ENCODE data around the gene TP53INP2.

Gene TP53INP2

DNA sequence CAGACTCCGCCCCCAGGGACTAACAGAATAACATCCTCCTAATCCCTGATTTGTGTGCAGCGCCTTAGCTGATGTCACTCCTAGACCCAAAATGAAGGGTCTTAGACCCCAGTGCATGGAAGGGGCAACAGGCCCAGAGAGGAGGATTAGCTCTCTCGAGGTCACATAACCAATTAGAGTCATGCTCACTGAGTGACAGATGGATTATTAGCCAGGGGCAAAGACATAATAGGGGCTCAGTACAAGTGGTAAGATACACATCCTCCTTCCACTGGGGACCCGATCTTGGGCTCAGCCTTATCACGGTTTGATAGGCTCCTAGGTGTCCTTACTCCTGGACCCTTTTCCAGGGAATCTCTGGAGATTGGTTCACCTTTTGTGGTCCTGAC lies 858 bp downstream of the TP53INP2 start:
- TF ChIP-seq, protein P1, sequence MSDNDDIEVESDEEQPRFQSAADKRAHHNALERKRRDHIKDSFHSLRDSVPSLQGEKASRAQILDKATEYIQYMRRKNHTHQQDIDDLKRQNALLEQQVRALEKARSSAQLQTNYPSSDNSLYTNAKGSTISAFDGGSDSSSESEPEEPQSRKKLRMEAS (IDR thresholded peaks at IDR 0.05; ENCODE audit: low read depth, low read length): no peak
- TF ChIP-seq POLR2A (IDR thresholded peaks at IDR 0.05; ENCODE audit: extremely low read depth, insufficient read length) (no peak), MYC (IDR thresholded peaks at IDR 0.05; ENCODE audit: low read depth, low read length) (no peak)
- TF ChIP-seq, protein P2, sequence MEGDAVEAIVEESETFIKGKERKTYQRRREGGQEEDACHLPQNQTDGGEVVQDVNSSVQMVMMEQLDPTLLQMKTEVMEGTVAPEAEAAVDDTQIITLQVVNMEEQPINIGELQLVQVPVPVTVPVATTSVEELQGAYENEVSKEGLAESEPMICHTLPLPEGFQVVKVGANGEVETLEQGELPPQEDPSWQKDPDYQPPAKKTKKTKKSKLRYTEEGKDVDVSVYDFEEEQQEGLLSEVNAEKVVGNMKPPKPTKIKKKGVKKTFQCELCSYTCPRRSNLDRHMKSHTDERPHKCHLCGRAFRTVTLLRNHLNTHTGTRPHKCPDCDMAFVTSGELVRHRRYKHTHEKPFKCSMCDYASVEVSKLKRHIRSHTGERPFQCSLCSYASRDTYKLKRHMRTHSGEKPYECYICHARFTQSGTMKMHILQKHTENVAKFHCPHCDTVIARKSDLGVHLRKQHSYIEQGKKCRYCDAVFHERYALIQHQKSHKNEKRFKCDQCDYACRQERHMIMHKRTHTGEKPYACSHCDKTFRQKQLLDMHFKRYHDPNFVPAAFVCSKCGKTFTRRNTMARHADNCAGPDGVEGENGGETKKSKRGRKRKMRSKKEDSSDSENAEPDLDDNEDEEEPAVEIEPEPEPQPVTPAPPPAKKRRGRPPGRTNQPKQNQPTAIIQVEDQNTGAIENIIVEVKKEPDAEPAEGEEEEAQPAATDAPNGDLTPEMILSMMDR (IDR thresholded peaks at IDR 0.05; ENCODE audit: low read depth, low read length): no peak
- DNase-seq (ENCODE audit: low read depth): no peak
- peak overlapping the region; percentile 39 for H3K4me3 ChIP-seq (ENCODE audit: low read depth, low read length)

DNA sequence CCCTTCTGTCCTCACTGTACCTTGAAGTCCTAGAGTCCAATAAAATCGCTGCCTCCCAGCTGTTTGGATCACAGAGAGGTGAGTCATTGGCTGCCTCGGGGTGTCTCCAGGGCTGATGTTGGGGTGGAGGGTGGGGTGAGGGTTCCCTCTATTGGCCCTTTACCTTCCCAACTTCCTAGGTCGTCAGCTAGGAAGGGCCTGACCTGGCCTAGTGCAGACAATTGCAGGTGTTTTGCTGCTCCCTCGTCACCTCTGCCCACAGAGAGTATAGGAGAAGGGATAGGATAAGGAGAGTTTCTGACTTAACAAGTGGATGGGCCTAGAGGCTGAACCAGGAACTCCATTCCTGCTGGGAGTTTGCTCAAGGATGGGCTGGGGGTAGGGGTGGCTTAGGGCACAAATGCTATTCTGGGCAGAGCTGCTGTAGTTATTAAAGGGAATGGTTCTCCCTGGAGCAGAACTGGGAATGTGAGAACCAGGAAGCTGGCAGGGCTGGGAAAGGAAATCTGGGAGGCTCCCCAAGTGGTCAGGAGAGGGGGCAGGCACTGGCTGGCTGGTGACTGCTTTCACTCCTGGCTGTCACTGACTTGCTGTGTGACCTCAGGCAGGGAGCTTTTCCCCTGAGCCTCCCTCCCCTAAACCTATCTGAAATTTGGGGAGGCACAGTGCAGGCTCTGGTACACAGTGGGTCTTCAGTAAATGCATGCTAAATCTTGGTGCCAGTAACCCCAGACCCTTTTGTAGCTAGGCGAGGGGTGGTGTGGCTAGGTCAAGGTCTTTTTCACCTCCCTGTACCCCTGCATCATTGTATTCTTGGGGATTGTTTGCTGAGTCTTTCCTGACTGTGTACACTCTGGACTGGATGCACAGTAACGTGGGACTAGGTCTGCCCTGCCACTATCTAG lies 1.5 kb downstream of the TP53INP2 start:
- no peak overlapping the region for H3K4me3 ChIP-seq (ENCODE audit: low read depth, low read length)
- TF ChIP-seq, protein P2 (IDR thresholded peaks at IDR 0.05; ENCODE audit: low read depth, low read length): no peak
- TF ChIP-seq, protein P1 (IDR thresholded peaks at IDR 0.05; ENCODE audit: low read depth, low read length): no peak
- TF ChIP-seq POLR2A (IDR thresholded peaks at IDR 0.05; ENCODE audit: extremely low read depth, insufficient read length): no peak
- no peak for TF ChIP-seq MYC (IDR thresholded peaks at IDR 0.05; ENCODE audit: low read depth, low read length)
- DNase-seq (ENCODE audit: low read depth): peak; percentile 60

DNA sequence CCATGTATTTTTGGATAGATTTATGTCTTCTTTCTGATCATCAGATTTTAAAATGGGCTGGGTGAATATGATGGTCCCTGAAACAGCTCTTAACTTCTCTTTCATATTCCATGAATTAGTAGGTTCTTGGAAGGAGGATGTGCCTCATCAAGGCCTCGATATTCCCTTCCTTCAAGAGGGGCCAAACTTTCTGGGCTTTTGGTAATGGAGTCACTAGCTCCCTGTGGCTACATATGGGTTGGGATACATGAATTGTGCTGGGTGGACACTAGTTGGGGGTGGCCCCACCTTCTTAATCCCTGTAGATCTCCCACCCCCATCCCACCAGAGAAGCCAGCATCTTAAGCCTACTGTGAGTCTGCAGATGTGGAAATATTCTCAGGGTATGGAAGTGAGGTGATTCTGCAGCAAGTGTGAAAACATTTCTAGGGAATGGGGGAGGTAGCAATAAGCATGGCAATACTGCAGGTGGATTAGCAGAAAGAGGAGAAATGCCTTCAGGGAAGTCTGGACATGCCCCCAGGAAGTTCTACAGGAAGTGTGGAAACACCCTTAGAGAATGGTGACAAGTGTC lies 2.2 kb downstream of the TP53INP2 start:
- no peak overlapping the region for H3K4me3 ChIP-seq (ENCODE audit: low read depth, low read length)
- no peak for TF ChIP-seq POLR2A (IDR thresholded peaks at IDR 0.05; ENCODE audit: extremely low read depth, insufficient read length)
- no peak for TF ChIP-seq MYC (IDR thresholded peaks at IDR 0.05; ENCODE audit: low read depth, low read length)
- TF ChIP-seq, protein P1 (IDR thresholded peaks at IDR 0.05; ENCODE audit: low read depth, low read length): no peak
- TF ChIP-seq, protein P2 (IDR thresholded peaks at IDR 0.05; ENCODE audit: low read depth, low read length): no peak
- DNase-seq (ENCODE audit: low read depth): no peak

DNA sequence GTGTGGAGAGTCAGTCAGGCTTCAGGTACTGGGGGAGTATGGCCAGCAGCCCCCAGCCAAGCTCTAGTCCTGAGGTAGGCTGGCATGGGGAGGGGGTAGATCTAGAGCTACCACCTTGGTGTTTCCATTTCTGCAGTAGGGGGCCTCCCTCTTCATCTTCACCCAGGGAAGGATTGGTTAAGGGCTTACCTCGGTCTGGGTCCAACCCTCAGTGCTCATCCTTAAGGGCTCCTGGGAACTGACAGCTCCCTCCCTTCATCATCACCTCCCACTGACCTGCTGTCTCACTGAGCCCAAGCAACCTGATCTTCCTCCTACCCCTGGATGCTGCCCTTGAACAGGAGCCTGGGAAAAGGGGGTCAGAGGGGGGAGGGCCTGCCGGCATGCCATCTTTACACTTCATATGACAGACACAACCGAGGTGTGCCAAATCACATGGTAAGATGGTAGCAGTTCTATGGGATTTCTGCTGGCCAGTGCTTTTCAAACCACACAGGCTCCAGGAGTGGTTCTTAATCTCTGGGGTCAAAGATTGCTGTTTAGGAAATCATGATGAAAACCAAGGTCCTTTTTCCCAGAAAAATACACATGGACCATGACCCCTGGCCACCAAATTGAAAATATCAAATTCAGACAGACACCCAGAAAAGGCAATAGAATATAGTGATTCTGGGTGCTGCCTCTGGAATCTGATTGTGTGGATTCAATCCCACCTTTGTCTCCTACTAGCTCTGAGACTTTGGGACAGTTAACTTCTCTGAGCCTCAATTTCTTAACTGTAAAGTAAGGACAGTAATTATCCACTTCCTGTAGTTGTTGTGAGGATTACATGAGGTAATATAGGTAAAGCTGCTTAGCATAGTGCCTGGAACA lies 3.0 kb downstream of the TP53INP2 start:
- H3K4me3 ChIP-seq (ENCODE audit: low read depth, low read length): no peak overlapping the region
- TF ChIP-seq, protein P2 (IDR thresholded peaks at IDR 0.05; ENCODE audit: low read depth, low read length): no peak
- TF ChIP-seq POLR2A (IDR thresholded peaks at IDR 0.05; ENCODE audit: extremely low read depth, insufficient read length) (no peak), MYC (IDR thresholded peaks at IDR 0.05; ENCODE audit: low read depth, low read length) (no peak)
- TF ChIP-seq, protein P1 (IDR thresholded peaks at IDR 0.05; ENCODE audit: low read depth, low read length): no peak
- DNase-seq (ENCODE audit: low read depth): no peak

DNA sequence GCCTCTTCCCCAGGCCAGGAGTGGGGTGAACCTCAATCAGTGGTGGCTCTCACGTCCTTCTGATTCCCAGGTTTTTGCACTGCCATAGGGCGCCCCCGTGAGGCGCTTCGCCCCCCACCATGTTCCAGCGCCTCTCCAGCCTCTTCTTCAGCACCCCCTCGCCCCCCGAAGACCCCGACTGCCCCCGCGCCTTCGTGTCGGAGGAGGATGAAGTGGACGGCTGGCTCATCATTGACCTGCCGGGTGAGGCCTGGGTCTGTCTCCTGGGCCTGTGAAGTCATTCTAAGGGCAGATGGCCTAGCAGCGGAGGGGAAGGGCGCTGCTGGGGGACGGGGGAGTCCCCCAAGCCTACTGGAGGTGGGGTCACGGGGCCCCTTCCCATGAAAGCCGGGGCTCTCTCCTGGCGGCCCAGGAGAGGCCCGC lies 4.5 kb downstream of the TP53INP2 start:
- no peak for TF ChIP-seq POLR2A (IDR thresholded peaks at IDR 0.05; ENCODE audit: extremely low read depth, insufficient read length)
- TF ChIP-seq, protein P2 (IDR thresholded peaks at IDR 0.05; ENCODE audit: low read depth, low read length): peak; percentile 76
- H3K4me3 ChIP-seq (ENCODE audit: low read depth, low read length): peak overlapping the region; percentile 49
- peak; percentile 79 for DNase-seq (ENCODE audit: low read depth)
